Epithelial cell of prostate (primary cell): Measurements from ENCODE around the gene IL12RB1.

Experiments used
- DNase-seq: peaks from one replicate; pipeline ENCODE4 v3.0.0-alpha.2; 2011; ENCODE audit warnings: low read depth, low spot score
- H3K27ac ChIP-seq: fragments of 450-650 bp; 2 replicates; pipeline ENCODE4 v1.5.1; 2017; ENCODE audit warnings: mild to moderate bottlenecking

Gene IL12RB1

DNA sequence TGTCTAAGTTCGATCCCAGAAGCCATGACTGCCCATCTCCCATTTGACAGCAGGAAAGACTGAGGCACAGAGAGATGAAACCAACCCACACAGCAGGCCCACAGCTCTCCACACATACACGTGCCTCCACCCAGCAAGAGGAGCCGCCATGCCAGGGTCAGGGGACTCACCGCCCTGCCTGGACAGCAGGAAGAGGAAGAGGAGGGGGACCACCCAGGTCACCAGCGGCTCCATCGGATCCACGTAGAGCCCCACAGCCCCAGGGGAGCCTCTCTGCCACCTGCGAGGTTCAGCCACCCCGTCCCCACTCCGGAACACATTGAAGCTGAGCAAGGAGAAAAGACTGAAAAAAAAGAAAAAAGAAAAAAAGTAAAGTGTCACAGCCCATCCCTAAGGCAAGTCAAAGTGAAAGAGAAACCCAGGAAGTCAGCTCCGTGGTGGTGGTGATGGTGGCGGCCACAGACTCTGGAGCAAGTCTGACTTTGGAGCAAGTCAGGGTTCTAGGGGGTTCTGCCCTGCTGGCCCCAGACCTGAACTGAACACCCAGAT is at the start of gene IL12RB1:
Gene IL12RB1 (minus strand): TSS at position 345 of the 549 bp plus-strand sequence. CDS start 111 bp downstream, at position 234.
- no peak for DNase-seq

GRCh38 chr19:18135712-18136584 is 49.2 kb upstream of the IL12RB1 start:
- H3K27ac ChIP-seq: no peak overlapping the region
- no peak for DNase-seq

More for the DNA sequence above, at the start of gene IL12RB1:
- no peak within 1 kb of the TSS for H3K27ac ChIP-seq

DNA sequence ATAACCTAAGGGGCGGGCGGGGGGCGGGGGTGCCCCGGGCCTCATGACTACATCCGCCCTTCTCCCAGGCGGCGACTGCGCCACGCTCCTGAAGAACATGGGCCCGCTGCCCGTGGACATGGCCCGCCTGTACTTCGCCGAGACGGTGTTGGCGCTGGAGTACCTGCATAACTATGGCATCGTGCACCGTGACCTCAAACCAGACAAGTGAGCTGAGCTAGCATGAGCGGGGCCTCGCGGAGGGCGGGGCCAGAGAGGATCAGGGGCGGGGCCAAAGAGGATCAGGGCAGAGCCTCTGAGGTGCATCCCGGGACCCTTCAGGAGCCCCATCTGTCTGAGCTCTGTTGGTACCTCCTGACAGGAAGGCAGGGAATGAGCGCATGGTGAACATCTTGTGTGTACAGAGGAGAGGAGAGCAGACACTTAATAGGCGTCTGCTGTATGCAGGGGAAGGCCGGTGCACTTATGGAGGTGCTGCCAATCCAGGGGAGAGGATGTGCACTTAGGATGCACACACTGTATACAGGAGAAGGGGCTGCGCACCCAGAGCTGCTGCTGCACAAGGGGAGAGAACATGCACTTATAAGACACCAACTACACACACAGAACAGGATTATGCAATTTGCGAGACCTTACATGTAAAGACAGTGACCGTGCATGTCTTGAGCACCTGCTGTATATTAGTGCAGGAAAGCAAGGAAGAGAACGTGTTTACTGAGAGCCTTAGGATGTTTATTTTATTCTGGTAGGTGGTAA is 45.3 kb upstream of the IL12RB1 start:
- no peak for DNase-seq
- H3K27ac ChIP-seq: no peak overlapping the region

DNA sequence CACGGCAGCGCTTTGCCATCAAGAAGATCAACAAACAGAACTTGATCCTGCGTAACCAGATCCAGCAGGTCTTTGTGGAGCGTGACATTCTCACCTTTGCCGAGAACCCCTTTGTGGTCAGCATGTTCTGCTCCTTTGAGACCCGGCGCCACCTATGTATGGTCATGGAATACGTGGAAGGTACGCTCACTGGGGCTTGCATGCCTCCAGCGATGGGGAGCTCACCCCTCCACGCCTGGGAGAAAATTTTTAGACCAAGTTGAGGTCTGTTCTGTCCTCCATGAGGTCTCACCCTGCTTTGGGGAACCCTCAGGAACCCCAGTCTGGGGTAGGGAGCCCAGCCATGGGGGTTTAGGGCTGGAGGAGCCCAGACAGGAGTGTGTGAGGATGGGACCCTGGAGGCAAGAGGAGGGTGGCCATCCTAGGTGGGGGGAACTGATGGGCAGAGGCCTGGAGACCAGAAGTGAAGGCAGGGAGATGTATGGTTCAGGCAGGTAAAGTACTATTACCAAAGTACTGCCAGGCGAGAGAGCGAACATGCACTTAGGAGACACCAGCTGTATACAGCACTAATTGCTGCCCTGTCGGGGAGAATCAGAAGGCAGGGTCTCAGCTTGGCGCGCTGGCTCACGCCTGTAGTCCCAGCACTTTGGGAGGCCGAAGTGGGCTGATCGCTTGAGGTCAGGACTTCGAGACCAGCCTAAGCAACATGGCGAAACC is 43.9 kb upstream of the IL12RB1 start:
- DNase-seq: no peak
- no peak overlapping the region for H3K27ac ChIP-seq

DNA sequence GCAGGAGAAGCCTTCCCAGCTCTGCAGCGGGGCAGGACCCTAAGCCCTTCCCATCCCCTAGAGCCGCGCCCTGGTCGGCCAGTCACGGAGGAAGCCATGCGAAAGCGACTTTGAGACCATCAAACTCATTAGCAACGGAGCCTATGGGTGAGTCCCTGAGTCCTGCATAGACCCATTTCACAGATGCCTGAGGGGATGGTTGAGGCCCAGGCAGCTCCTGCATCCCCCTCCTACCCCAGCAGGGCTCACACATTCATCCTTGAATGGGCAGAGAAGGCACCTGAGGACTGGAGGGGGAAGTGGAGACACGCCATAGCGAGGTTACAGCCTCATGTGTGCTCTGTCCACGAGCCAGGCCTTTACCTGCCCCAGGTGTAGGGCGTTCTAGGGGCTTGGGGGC is 42.1 kb upstream of the IL12RB1 start:
- H3K27ac ChIP-seq: no peak overlapping the region
- DNase-seq: no peak

GRCh38 chr19:18128044-18128443 is 41.3 kb upstream of the IL12RB1 start:
- H3K27ac ChIP-seq: no peak overlapping the region
- DNase-seq: no peak

- DNase-seq: no peak
Observed at GRCh38 chr19:18126097-18126496, 39.4 kb upstream of the IL12RB1 start.

DNA sequence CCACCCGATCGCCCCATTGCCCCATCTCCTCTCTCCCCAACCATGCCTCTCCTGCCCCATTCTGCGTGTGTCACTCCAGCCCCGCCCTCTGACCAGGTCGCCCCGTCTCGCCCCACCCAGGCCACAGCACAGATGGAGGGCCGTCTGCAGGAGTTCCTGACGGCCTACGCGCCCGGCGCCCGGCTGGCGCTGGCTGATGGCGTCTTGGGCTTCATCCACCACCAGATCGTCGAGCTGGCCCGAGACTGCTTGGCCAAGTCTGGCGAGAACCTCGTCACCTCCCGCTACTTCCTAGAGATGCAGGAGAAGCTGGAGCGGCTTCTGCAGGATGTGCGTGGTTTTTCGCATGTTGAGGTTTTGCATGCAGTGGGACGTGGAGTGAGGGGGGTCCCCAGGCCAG is 37.1 kb upstream of the IL12RB1 start:
- no peak overlapping the region for H3K27ac ChIP-seq
- DNase-seq: no peak

More at GRCh38 chr19:18126097-18126496, 39.4 kb upstream of the IL12RB1 start:
- no peak overlapping the region for H3K27ac ChIP-seq

GRCh38 chr19:18122860-18123795 is 36.4 kb upstream of the IL12RB1 start:
- DNase-seq: no peak
- H3K27ac ChIP-seq: no peak overlapping the region

GRCh38 chr19:18122424-18122823 is 35.7 kb upstream of the IL12RB1 start:
- no peak overlapping the region for H3K27ac ChIP-seq
- DNase-seq: no peak

DNA sequence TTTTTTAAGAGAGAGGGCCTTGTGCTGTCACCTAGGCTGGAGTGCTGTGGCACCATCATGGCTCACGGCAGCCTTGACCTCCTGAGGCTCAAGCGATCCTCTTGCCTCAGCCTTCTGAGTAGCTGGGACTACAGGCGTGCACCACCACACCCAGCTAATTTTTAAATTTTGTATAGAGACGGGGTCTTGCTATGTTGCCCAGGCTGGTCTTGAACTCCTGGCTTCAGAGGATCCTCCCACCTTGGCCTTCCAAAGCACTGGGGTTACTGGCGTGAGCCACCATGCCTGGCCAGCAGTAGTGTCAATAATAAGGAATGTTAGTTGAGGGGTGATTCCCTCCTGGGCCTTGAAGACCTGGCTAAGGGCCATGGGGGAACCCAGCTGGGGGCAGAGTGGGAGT is 34.4 kb upstream of the IL12RB1 start:
- no peak overlapping the region for H3K27ac ChIP-seq
- DNase-seq: no peak

DNA sequence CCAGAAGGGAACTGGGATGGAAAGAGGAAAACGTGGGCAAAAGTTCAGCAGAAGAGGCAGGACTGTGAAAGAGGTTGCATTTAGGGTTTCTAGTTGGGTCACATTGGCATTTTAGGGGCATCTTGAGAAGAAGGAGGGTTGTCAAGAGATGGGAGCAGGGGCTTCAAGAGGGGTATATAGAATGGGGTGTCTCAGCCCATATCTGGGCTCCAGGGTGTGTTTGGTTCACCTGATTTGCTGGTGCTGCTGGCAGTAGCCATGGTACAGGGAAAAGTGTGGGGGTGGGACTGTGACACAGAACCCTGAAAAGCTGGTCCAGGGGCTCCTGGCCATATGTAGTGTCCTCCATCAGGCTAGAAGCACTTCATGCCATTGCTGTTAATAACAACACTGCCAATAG is 33.4 kb upstream of the IL12RB1 start:
- H3K27ac ChIP-seq: no peak overlapping the region
- DNase-seq: no peak

DNA sequence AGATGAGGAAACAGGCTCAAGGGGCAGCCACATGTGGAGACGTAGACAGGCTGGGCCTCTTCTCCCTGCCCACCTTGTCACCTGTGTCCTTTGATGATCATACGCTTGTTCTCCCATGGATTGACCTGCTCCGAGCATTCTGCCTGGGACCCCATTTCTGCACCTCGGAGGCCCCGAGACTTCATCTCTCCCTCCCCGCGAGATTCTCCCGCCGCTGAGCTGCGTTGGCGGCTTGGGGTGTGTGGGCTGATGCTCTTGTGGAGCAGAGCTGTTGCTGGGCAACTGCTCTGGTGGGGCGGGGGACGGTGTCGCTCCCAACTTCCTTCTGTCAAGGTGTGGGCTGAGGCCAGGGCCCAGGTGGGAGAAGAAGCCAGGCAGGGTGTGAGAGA is 33.0 kb upstream of the IL12RB1 start:
- H3K27ac ChIP-seq: no peak overlapping the region
- no peak for DNase-seq

DNA sequence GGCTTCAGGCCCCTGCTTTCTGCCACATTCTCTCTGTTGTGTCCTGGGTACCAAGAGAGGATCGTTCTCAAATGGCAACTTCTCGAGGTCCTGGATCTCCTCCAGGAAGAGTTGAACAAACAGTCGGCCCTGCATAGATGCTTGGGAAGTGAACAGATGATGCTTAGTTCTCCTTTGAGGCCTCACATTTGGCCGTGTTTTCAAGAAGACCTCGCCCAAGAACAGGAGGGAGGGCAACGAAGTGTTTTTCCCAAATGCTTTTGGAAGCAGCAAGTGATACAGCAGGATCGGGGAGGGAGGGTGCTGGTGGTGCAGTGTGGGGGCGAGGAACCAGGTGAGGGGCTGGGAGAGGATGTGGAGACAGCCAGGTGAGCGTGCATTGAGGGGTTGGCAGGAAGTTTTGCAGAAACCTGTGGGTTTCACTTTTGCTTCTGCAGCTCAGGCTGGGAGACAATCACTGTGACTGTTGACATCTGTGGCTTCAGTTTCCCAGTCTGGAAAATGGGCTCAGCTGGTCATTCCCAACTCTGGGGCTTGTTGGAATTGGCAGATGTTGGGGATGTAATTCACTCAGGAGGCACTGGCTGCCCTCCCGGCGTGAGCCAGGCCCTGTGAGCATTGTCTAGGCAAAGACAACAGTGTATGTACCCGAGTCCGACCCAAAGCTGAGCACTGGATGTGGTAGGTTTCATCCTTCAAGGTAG is 32.4 kb upstream of the IL12RB1 start:
- H3K27ac ChIP-seq: no peak overlapping the region
- no peak for DNase-seq

DNA sequence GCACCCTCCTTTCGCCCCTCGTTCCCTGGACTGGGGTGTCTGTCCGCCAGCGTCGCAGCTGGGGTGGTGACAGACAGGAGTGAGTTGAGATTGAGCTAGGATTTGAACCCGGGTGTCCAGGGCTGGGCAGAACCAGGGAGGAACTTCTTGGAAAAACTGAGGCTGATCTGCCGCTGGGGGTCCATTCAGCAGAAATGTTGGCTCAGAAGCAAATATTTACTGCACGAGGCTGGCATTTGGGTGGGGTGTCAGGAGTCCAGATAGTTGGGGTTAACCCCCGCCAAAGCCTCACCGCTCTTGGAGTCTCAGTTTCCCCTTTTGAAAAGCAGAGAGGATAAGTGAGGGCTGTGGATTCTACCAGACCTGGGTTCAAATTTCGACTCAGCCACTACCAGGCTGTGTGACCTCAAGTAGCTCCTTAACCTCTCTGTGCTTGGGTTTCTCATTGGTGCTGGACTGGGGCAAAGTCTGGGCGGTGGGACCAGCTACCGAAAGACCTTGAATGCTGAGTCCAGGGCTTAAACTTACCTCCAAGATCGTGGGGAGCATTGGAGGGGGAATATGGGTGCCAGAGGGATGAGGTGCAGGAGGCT is 31.8 kb upstream of the IL12RB1 start:
- no peak overlapping the region for H3K27ac ChIP-seq
- no peak for DNase-seq

DNA sequence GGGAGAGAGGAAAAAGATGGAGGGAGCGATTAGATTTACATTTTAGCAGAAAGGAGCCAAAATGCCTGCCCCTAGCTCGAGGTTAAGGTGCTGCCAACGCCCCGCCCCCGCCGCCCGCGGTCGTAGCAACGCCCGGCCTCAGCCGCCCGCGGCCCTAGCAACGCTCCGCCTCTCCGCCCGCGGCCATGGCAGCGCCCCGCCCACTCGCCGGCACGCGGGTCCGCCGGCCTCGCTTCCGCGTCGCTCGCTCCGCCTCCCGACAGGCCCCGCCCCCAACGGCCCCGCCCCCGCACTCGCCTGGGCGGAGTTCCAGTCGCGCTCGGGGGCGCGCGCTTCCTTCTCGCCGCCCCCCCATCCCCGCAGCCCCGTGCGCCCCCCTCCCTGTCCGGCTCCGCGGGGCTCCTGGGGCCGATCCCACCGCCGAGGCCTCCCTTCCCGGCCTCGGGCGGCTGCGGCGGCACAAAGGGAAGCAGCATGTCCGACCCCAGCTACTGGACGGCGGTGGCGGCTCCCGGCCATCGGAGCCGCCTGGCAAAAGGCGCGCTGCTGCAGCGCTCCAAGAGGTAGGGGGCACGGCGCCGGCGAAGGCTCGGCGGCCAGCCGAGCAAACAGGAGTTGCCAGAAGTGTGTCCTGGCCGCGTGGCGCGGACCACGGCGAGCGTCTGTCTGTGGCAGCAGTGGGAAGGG is 31.1 kb upstream of the IL12RB1 start:
- DNase-seq: no peak

DNA sequence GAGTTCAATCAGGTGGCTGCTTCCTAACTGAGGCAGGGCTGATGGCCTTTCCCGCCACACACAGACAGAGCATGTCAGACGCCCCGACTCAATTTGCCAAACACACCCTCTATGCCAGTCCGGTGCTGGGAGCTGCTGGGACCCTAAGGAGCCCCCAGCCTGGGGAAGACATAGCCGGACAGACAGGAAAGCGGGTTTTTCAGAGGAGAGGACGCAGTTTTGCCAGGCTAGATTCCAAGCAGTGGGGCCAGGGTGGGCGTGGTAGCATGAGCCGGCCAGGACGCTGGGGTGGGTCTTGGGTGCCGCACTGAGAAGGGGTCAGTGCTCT is 30.6 kb upstream of the IL12RB1 start:
- no peak overlapping the region for H3K27ac ChIP-seq
- DNase-seq: no peak

More for the DNA sequence above, 31.1 kb upstream of the IL12RB1 start:
- H3K27ac ChIP-seq: no peak overlapping the region

DNA sequence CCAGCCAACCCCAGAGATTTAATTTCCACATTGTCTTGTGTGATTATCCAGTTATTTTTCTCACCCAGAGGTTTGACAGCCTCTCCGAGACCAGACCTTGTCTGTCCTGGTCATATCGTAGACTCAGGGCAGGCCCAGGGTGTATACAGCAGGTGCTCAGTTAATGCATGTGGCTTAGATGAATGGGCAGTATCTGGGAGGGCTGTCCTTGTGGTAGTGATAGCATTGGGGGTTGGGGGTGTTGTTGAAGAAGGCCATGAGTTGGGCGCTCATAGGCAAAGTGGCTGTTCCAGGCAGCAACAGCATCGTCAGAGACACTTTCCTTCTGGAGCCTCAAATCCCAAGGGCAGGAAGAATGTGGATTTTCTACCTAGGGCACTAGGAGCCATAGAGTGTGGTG is 27.7 kb upstream of the IL12RB1 start:
- H3K27ac ChIP-seq: no peak overlapping the region

More for the DNA sequence above, 27.7 kb upstream of the IL12RB1 start:
- DNase-seq: no peak
